Measurements from ENCODE around the gene HOXA11. TPM values are rescaled to one million over a fixed set of nuclear protein-coding genes. Genes with fewer than 3 reads are reported as not detected.

Gene HOXA11
- total RNA-seq, 1 donor from 2014 or later, result not detected

DNA sequence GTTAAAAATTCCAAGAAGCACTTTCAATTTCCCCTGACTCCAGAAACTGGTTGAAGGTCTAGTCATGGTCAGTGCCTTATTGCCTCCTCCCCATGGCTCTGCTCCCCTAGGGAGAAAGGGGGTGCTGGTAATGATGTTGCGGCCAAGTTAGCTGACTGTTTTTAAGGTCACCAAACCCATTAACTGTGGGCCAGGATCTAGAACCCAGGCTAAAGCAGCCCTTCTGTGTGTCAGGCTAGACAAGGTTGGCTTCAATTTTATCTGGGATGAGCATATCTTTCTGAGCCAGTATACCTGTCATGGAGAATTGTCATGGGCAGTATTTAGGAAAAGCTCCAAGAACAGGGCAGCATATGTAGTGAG lies 26.0 kb upstream of the HOXA11 start:
- no peak for DNase-seq (ENCODE audit: low spot score)
- Mint-ChIP-seq H3K27ac (ENCODE audit: unreplicated experiment) (no peak overlapping the region), H3K4me3 (ENCODE audit: unreplicated experiment) (no peak overlapping the region), H3K27me3 (ENCODE audit: unreplicated experiment) (peaks cover 26% of the 10 kb centered on the region), H3K9me3 (ENCODE audit: unreplicated experiment) (no peaks in the 10 kb centered on the region), H3K36me3 (ENCODE audit: low read depth, unreplicated experiment) (no peaks in the 10 kb centered on the region), H3K4me1 (ENCODE audit: unreplicated experiment) (peaks cover 3% of the 10 kb centered on the region)
- TF ChIP-seq, protein P1, sequence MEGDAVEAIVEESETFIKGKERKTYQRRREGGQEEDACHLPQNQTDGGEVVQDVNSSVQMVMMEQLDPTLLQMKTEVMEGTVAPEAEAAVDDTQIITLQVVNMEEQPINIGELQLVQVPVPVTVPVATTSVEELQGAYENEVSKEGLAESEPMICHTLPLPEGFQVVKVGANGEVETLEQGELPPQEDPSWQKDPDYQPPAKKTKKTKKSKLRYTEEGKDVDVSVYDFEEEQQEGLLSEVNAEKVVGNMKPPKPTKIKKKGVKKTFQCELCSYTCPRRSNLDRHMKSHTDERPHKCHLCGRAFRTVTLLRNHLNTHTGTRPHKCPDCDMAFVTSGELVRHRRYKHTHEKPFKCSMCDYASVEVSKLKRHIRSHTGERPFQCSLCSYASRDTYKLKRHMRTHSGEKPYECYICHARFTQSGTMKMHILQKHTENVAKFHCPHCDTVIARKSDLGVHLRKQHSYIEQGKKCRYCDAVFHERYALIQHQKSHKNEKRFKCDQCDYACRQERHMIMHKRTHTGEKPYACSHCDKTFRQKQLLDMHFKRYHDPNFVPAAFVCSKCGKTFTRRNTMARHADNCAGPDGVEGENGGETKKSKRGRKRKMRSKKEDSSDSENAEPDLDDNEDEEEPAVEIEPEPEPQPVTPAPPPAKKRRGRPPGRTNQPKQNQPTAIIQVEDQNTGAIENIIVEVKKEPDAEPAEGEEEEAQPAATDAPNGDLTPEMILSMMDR (IDR thresholded peaks at IDR 0.05; ENCODE audit: unreplicated experiment), result no peak

DNA sequence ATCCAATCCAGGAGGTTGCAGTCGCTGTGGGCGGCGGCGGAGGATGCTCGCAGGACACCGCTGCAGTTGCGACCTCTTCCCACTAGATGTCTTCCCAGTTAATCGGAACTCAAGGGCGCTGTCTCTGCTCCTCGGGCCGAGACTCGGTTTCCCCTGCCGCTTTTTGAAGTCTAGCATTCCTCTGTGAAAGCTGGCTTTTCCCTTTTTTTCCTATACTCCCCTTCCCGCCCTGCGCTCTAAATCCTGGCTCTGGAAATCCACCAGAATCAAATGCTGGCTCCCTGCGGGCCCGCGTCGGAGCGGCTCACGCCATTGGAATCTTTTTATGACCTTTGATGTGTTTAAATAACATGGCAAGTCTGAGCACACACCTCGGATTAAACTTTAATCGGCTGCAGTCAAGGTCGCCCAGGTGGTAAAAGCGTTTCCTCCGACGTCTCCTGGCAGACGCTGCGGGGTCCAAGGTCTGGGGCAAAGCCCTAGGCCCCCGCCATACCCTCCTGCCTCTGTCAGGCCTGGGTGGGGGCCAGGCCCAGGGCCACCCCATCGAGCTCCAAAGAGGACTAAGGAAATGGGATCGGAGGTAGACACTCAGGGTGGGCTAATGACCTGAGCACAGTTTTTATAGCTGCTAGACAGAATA lies 25.5 kb upstream of the HOXA11 start:
- no peaks in the 10 kb centered on the region for H3K9me3 Mint-ChIP-seq (ENCODE audit: unreplicated experiment)
- TF ChIP-seq, protein P1 (IDR thresholded peaks at IDR 0.05; ENCODE audit: unreplicated experiment), result peak; percentile 84
- no peak overlapping the region for H3K27ac Mint-ChIP-seq (ENCODE audit: unreplicated experiment)
- no peak overlapping the region for H3K4me3 Mint-ChIP-seq (ENCODE audit: unreplicated experiment)
- peak; percentile 68 for DNase-seq (ENCODE audit: low spot score)
- peaks cover 5% of the 10 kb centered on the region for H3K4me1 Mint-ChIP-seq (ENCODE audit: unreplicated experiment)
- H3K36me3 Mint-ChIP-seq (ENCODE audit: low read depth, unreplicated experiment), result no peaks in the 10 kb centered on the region
- peaks cover 25% of the 10 kb centered on the region for H3K27me3 Mint-ChIP-seq (ENCODE audit: unreplicated experiment)

DNA sequence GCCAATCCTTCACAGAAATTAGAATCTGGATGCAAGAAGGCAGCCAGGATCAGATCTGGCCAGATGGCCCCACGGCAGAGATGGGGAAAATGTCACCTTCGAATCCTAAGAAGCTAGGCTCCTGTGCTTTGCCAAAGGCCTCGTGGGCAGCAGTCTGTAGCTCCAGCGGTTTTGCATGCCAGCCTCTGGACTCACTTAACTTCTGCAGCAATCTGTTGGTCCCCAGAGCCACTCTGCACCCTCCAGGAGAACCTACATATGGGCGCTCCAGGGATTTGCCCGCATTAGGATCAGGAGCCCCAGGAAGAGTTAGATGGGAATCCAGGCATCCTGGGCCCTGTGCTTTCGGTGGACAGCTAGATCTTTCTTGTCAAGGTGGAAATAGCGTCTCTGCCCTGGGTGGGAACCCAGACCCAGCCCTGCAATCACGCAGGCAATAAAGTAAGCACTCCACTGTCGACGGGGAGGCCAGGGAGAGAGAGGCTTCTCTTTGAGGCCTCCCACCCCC lies 25.0 kb upstream of the HOXA11 start:
- peaks cover 25% of the 10 kb centered on the region for H3K27me3 Mint-ChIP-seq (ENCODE audit: unreplicated experiment)
- TF ChIP-seq, protein P1 (IDR thresholded peaks at IDR 0.05; ENCODE audit: unreplicated experiment), result no peak
- H3K4me1 Mint-ChIP-seq (ENCODE audit: unreplicated experiment), result peaks cover 8% of the 10 kb centered on the region
- no peak overlapping the region for H3K4me3 Mint-ChIP-seq (ENCODE audit: unreplicated experiment)
- H3K36me3 Mint-ChIP-seq (ENCODE audit: low read depth, unreplicated experiment), result no peaks in the 10 kb centered on the region
- no peaks in the 10 kb centered on the region for H3K9me3 Mint-ChIP-seq (ENCODE audit: unreplicated experiment)
- DNase-seq (ENCODE audit: low spot score), result no peak
- H3K27ac Mint-ChIP-seq (ENCODE audit: unreplicated experiment), result no peak overlapping the region

DNA sequence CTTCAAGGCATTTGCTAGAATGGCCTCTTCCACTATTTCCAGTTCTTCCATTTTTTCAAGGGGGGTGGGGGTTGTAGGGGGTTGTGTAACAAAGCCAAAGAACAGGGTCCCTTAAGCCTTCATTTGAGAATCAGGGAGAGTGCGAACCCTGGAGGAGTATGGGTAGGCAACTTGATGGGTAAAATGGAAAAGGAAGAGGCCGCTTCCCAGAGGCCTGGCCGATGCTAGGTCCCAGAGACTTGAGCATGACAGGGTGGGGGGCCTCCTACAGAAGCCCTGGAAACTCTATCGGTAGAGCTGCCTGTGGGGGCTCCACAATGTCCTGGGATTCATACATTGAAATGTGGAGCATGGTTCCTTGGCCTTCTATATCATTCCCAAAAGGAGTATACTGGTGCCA lies 24.0 kb upstream of the HOXA11 start:
- no peaks in the 10 kb centered on the region for H3K9me3 Mint-ChIP-seq (ENCODE audit: unreplicated experiment)
- no peak for DNase-seq (ENCODE audit: low spot score)
- no peak overlapping the region for H3K27ac Mint-ChIP-seq (ENCODE audit: unreplicated experiment)
- H3K4me1 Mint-ChIP-seq (ENCODE audit: unreplicated experiment), result peaks cover 12% of the 10 kb centered on the region
- TF ChIP-seq, protein P1 (IDR thresholded peaks at IDR 0.05; ENCODE audit: unreplicated experiment), result no peak
- H3K36me3 Mint-ChIP-seq (ENCODE audit: low read depth, unreplicated experiment), result no peaks in the 10 kb centered on the region
- no peak overlapping the region for H3K4me3 Mint-ChIP-seq (ENCODE audit: unreplicated experiment)
- peaks cover 33% of the 10 kb centered on the region for H3K27me3 Mint-ChIP-seq (ENCODE audit: unreplicated experiment)

DNA sequence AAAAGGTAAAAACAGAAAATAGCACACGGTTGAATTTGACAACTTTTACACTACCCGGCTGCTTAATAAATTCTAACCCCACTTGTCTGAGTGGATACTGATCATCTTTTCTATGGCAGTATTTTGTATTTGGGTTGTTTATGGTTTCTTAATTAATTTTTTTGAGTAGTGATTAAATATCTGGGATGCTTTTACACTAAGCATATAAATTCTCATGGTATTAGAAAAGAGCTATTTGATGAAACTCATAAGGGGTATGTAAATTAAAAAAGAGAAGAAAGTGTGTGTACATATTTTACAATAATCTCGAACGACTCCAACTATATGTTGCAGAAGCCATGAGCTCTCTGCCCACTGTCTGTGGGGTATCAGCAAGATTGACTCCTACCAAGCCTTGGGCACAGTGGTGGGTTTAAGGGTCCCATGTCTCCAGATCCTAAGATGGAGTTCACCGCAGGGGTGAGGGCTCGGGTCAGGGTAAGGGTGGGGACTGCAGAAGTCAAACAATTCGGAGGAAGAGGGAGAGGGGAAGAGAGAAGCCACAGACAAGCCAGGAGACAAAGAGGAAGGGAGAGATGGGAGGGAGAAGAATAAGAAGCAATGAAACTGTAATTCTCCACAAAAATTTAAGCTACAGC lies 22.4 kb upstream of the HOXA11 start:
- Mint-ChIP-seq H3K9me3 (ENCODE audit: unreplicated experiment) (no peaks in the 10 kb centered on the region), H3K4me3 (ENCODE audit: unreplicated experiment) (no peak overlapping the region), H3K36me3 (ENCODE audit: low read depth, unreplicated experiment) (no peaks in the 10 kb centered on the region), H3K27ac (ENCODE audit: unreplicated experiment) (no peak overlapping the region), H3K27me3 (ENCODE audit: unreplicated experiment) (peaks cover 29% of the 10 kb centered on the region), H3K4me1 (ENCODE audit: unreplicated experiment) (peaks cover 12% of the 10 kb centered on the region)
- DNase-seq (ENCODE audit: low spot score), result no peak
- TF ChIP-seq, protein P1 (IDR thresholded peaks at IDR 0.05; ENCODE audit: unreplicated experiment), result no peak
